ENCODE results near the gene SLIT3.

DNA sequence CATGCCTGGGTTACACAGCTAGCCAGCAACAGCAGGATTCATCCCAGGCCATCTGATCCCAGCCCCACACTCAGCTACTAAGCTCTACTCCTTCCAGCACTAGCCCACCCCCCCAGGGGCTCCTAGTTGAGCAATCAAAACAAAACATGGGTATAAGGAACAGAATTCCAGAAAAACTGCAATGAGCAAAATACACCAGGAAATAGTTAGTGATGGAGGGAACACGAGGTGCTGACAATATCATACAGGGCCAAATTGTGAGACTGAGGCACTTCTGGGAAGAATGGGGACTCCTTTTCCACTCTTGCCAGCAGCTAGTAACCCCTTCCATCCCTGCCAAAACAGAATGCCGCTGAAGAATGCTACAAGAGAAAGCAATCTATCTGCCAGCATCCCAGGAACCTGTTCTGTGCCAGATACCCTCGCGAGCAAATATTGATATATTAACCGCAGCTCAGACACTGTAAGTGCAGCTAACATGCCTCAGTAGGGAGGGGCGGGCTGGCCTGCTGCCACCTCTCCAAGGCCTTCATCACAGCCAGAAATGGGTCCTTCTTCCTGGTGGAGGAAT, 161.4 kb downstream of the SLIT3 start:
- TF ChIP-seq, protein P1, sequence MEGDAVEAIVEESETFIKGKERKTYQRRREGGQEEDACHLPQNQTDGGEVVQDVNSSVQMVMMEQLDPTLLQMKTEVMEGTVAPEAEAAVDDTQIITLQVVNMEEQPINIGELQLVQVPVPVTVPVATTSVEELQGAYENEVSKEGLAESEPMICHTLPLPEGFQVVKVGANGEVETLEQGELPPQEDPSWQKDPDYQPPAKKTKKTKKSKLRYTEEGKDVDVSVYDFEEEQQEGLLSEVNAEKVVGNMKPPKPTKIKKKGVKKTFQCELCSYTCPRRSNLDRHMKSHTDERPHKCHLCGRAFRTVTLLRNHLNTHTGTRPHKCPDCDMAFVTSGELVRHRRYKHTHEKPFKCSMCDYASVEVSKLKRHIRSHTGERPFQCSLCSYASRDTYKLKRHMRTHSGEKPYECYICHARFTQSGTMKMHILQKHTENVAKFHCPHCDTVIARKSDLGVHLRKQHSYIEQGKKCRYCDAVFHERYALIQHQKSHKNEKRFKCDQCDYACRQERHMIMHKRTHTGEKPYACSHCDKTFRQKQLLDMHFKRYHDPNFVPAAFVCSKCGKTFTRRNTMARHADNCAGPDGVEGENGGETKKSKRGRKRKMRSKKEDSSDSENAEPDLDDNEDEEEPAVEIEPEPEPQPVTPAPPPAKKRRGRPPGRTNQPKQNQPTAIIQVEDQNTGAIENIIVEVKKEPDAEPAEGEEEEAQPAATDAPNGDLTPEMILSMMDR (IDR thresholded peaks at IDR 0.05; ENCODE audit: insufficient read depth, low read length): no peak
- no peak for TF ChIP-seq POLR2AphosphoS5 (IDR thresholded peaks at IDR 0.05; ENCODE audit: low read depth)
